Upper lobe of right lung (tissue), 1 donor: ENCODE results near the gene CELSR2. TPM values are rescaled to one million over a fixed set of nuclear protein-coding genes. Genes with fewer than 3 reads are reported as not detected.
"Not testable (repeated sequence)": the region's sequence is repeated elsewhere in the genome, so short reads cannot be mapped to it uniquely, and the experiment has no call there.

Experiments
- ATAC-seq: fragments of 200-7000 bp; cut with Tn5 transposase; one replicate; pipeline ENCODE4 v1.9.1; 2020; ENCODE audit warnings: mild to moderate bottlenecking, moderate library complexity
- DNase-seq: peaks from one replicate; pipeline ENCODE4 v3.0.0-alpha.2; 2020
- H3K27ac ChIP-seq: fragments of 200-600 bp; one replicate; pipeline ENCODE4 v1.8.0; 2022
- H3K27me3 ChIP-seq: fragments of 200-600 bp; one replicate; pipeline ENCODE4 v1.8.0; 2022; ENCODE audit warnings: mild to moderate bottlenecking
- H3K36me3 ChIP-seq: fragments of 200-600 bp; one replicate; pipeline ENCODE4 v1.8.0; 2022
- H3K4me1 ChIP-seq: fragments of 200-600 bp; one replicate; pipeline ENCODE4 v1.8.0; 2022
- H3K4me3 ChIP-seq: fragments of 200-600 bp; one replicate; pipeline ENCODE4 v1.8.0; 2022; ENCODE audit warnings: mild to moderate bottlenecking
- H3K9me3 ChIP-seq: fragments of 200-600 bp; one replicate; pipeline ENCODE4 v1.8.0; 2022
- intact Hi-C: fragments of 100-400 bp; cut with DNase I; formaldehyde crosslinking; loops from one replicate; pipeline ENCODE4 v1.11.0; 2022
- total RNA-seq: library from RNA; stranded (reverse); fragmentation: NEBNext Ultra II Directional; extraction: Animal tissue kit (Norgen Biotek cat#: 25700); gene quantifications from one replicate; pipeline ENCODE4 v1.2.1, GENCODE V29; 2021
- TF ChIP-seq, protein P1 (sequence below): fragments of 200-600 bp; IDR thresholded peaks from one replicate; pipeline ENCODE4 v1.8.0; 2022; ENCODE audit warnings: antibody characterized with exemption
- donor health status: DM: no; HTN: yes; CAD: no; lungs with severe emphysema.

Gene CELSR2
- total RNA-seq, 1 donor from 2014 or later, result 7.4 TPM

DNA sequence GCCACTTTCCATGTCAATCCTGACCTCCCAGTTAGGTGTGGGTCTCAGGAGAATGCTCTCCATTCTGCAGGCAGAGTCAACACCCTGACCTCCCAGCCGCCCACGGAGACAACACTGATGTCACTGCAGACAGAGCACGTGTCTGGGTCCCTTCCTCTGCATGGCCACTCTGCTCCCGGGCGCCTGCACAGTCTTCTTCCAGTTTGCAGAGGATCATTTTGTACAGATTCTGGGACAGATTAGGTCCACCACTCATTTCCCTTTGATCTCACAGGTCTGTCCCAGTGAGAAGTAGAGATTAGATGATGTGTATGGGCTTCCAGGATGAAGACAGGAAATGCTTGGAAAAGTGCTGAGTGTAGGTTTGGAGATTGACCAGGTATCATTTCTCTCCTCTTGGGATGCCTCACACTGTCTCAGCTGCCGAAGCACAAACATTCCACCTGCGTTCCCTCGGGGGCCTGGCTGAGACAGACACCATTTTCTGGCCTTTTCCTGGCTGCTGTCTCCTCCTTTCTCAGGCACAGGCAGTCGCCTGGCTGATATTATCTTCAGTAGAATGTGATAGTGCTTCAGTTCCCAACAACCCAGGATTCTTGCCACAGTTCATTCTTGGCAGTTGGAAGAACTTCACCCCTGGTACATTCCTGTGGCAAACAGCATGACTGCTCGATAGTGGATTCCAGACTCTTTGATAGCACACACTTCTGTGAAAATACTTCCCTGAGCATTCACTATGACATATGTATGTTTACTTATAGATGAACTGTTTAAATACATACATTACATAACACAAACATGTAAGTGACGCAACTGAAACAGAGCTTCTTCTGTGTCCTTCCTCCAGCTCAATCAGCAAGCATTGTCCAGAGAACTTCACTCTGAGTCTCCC, 49.6 kb downstream of the CELSR2 start:
- TF ChIP-seq, protein P1, sequence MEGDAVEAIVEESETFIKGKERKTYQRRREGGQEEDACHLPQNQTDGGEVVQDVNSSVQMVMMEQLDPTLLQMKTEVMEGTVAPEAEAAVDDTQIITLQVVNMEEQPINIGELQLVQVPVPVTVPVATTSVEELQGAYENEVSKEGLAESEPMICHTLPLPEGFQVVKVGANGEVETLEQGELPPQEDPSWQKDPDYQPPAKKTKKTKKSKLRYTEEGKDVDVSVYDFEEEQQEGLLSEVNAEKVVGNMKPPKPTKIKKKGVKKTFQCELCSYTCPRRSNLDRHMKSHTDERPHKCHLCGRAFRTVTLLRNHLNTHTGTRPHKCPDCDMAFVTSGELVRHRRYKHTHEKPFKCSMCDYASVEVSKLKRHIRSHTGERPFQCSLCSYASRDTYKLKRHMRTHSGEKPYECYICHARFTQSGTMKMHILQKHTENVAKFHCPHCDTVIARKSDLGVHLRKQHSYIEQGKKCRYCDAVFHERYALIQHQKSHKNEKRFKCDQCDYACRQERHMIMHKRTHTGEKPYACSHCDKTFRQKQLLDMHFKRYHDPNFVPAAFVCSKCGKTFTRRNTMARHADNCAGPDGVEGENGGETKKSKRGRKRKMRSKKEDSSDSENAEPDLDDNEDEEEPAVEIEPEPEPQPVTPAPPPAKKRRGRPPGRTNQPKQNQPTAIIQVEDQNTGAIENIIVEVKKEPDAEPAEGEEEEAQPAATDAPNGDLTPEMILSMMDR, result no peak
- no peak overlapping the region for H3K4me3 ChIP-seq
- no peaks in the 10 kb centered on the region for H3K36me3 ChIP-seq
- DNase-seq, result peak; percentile 78
- intact Hi-C loops, result no loop called here
- peak overlapping the region; percentile 63 for H3K27ac ChIP-seq
- no peaks in the 10 kb centered on the region for H3K9me3 ChIP-seq
- peaks cover 23% of the 10 kb centered on the region for H3K4me1 ChIP-seq
- ATAC-seq, result peak; percentile 80
- H3K27me3 ChIP-seq, result no peaks in the 10 kb centered on the region

DNA sequence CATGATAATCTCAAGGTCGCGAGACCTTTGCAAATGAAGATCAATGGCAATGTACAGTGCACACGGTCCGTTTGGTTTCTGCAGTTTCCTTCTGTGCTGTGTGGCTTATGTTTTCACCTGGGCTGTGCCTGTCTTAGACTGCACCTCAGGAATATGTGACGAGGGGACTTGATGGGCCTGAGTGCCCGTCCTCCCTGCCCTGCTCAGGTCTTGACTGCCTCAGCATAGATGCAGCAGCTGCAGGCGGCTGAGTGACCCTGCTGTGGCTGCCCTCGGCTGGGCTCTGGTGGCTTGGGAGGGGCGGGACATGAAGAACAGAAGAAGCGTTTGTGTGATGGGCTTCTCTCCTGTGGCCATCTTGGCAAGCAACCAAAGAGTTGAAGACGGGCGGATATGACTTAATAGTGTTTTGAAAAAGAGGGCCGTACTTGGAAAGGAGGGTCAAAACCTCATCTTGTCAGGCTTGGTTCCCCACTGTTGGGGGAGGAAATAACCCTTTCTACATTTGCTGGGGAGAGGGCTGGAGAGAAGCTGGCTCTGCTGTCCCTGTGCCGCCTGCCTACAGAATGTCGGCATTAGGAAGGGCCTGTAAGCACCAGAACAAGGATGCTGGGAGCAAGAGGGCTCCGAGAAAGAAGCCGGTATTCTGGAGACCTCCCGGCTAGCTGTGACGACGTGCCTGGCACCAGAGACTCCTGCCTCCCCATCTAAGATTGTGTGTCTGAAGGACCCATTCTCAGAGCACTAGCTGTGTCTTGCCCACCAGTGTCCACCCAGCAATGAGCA, 50.4 kb downstream of the CELSR2 start:
- TF ChIP-seq, protein P1, result no peak
- H3K27me3 ChIP-seq, result no peaks in the 10 kb centered on the region
- peaks cover 23% of the 10 kb centered on the region for H3K4me1 ChIP-seq
- peak overlapping the region; percentile 63 for H3K27ac ChIP-seq
- no peaks in the 10 kb centered on the region for H3K36me3 ChIP-seq
- intact Hi-C loops, result no loop called here
- ATAC-seq (no peak), DNase-seq (no peak)
- no peak overlapping the region for H3K4me3 ChIP-seq
- H3K9me3 ChIP-seq, result no peaks in the 10 kb centered on the region

DNA sequence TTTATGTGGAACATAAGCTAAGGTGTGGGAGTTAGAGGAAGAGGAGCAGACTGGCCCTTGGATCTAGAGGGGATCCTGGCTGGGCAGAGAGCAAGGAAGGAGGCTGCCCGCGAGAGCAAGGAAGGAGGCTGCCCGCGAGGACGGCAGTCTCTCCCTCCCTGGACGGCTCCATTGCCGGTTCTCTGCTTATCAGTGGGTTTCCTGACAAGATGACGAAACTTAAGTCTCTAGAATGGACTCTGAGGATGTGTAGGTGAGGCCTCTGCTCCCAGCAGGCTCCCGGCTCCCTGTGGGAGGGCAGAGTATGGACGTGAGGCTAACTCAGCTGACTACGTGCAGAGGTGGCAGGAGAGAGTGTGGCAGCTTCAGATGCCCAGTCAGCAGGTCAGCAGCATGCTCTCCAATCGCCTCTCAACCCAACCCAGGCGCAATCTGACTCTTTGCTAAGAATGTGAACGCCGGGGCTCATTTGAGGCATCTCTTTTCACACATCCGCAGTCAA, 51.4 kb downstream of the CELSR2 start:
- DNase-seq (no peak), ATAC-seq (no peak)
- intact Hi-C loops, result no loop called here
- no peak overlapping the region for H3K27ac ChIP-seq
- TF ChIP-seq, protein P1, result no peak
- no peaks in the 10 kb centered on the region for H3K27me3 ChIP-seq
- no peak overlapping the region for H3K4me3 ChIP-seq
- H3K4me1 ChIP-seq, result peaks cover 29% of the 10 kb centered on the region
- H3K36me3 ChIP-seq, result no peaks in the 10 kb centered on the region
- no peaks in the 10 kb centered on the region for H3K9me3 ChIP-seq

DNA sequence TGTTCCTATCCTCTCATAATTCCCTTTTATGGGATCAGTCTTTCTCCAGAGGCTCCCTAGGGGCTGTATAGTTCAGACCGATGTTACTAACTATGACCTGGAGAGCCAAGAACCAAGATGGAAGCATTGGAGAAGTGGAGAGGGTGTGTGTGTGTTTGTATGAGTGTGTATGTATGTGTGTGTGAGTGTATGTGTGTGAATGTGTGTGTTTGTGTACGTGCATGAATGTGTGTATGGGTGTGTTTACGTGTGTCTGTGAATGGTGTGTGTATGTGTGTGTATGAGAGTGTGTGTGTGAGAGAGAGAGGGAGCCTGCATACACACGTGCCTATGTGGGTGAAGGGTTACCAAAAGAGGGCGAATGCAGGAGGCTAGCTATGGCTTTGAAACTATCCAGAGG, 52.5 kb downstream of the CELSR2 start:
- H3K4me1 ChIP-seq, result peaks cover 36% of the 10 kb centered on the region
- H3K27me3 ChIP-seq, result no peaks in the 10 kb centered on the region
- DNase-seq (no peak), ATAC-seq (no peak)
- no peak overlapping the region for H3K27ac ChIP-seq
- H3K4me3 ChIP-seq, result no peak overlapping the region
- TF ChIP-seq, protein P1, result no peak
- no peaks in the 10 kb centered on the region for H3K36me3 ChIP-seq
- no peaks in the 10 kb centered on the region for H3K9me3 ChIP-seq
- intact Hi-C loops, result no loop called here

DNA sequence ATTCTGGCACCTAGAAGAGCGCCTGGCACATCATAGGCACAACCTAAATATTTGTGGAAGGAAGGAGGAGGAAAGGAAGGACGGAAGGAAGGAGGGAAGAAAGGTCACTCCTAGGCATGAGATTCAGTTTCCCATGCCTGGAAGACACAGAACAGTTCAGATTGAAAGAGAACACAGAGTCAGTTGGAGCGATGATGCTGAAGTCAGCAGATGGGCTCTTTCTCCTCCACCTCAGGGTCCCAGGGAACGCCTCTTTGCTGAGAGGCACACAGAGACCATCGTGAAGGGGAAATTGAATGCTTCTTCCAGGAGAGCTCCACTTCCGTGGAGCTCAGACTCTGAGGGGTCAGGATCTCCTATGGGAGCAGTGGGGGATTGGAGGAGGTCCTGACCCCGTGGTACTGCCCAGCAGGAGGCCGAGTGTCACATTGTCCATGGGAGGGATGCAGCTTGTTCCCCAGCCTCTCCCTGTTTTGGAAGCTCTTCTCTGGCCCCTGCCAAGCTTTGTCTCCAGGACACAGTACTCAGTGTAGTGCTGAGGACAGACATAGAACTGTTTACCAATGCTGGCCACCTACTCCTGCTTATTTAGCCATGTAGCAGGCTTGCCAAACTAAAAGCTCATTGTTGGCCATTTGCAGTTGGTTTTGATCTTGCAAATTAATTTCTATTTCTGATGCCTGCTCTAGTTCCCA, 55.0 kb downstream of the CELSR2 start:
- TF ChIP-seq, protein P1, result no peak
- H3K27me3 ChIP-seq, result no peaks in the 10 kb centered on the region
- peaks cover 3% of the 10 kb centered on the region for H3K36me3 ChIP-seq
- H3K4me3 ChIP-seq, result no peak overlapping the region
- H3K27ac ChIP-seq, result peak overlapping the region; percentile 65
- peaks cover 33% of the 10 kb centered on the region for H3K4me1 ChIP-seq
- intact Hi-C loops, result no loop called here
- no peak for DNase-seq
- H3K9me3 ChIP-seq, result no peaks in the 10 kb centered on the region
- ATAC-seq, result no peak

DNA sequence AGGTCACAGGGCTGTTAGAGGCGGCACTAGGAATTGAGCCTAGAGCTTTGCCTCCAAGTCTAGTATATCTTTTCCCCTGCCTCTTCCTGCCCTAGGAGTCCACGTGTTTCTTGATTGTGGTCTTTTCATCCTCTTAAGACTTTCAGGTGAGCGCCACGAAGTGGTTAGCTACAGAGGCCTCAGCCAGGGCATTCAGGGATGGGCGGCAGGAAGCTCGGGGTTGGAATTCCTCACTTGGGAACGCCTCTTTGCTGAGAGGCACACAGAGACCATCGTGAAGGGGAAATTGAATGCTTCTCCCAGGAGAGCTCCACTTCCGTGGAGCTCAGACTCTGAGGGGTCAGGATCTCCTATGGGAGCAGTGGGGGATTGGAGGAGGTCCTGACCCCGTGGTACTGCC, 56.7 kb downstream of the CELSR2 start:
- peaks cover 26% of the 10 kb centered on the region for H3K4me1 ChIP-seq
- H3K27me3 ChIP-seq, intact Hi-C loops, H3K4me3 ChIP-seq, H3K36me3 ChIP-seq, DNase-seq, H3K9me3 ChIP-seq: not testable (repeated sequence)
- peak; percentile 74 for ATAC-seq
- H3K27ac ChIP-seq, result peak overlapping the region; percentile 65
